NCI-H446 treated with DMSO at 0.1 percent for 48 hours (cell line): ENCODE measurements around the gene PAPPA.

Experiments used
- DNase-seq: peaks from one replicate; lab custom pipeline; 2025; lab: John Stamatoyannopoulos, UW

PAPPA gene

DNA sequence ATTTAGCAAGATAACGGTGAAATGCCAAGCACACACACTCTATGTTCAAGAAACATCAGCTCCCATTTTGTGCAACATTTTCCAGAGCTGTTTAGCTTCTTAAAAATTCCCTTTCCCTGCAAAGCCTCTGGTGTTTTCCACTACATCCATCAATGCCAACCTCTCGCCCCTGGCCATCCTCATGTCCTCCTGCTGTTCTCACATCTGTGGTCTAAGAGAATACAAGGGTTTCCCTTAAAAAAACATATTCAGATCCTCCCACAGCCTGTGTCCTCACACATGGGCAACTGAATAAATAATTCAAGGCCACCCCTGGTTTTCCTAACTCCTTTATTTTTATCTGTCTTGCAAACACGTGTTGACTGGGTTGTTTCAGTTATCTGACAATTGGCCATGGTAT lies 70.3 kb downstream of the PAPPA start:
- no peak for DNase-seq

- DNase-seq = no peak
Observed at GRCh38 chr9:116230051-116230632, 76.6 kb downstream of the PAPPA start.

- no peak for DNase-seq
Observed at GRCh38 chr9:116232424-116233159, 79.0 kb downstream of the PAPPA start.

DNA sequence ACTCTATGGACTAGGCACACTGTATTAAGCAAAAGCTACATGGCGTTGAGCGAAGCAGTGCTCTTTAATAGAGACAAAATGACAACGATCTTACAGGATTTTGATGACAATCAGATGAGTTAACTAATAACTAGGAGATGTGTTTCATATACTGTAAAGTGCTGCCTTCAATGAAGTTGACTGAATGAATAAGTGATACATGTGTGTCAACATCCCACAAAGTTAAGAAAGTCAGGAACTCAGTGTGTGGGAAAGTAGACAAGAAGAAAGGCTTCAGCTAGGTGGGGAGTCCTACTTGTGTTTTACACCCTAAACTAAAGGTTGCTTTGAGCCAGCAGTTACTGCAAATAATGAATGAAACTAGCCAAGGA lies 79.6 kb downstream of the PAPPA start:
- no peak for DNase-seq

DNA sequence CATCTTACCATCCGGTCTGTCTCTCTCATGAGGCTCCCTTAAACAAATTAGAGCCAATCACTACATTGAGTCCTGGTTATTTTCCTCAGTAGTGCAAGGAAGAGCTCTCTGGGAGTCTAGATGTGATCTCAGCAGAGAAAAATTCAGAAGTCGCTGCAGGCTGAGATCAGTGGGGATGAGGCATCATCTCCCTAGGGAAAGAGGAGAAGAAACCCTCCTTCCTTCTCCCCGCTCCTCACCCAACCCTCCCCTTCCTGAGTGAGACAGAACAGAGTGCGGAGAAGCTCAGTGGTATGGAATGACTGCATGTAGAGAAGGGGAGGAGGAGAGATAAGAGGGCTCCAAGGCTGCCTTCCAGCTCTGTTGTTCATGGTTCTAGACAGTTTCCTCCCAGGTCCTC lies 80.5 kb downstream of the PAPPA start:
- DNase-seq = no peak

GRCh38 chr9:116236979-116237378 lies 83.4 kb downstream of the PAPPA start:
- no peak for DNase-seq

DNA sequence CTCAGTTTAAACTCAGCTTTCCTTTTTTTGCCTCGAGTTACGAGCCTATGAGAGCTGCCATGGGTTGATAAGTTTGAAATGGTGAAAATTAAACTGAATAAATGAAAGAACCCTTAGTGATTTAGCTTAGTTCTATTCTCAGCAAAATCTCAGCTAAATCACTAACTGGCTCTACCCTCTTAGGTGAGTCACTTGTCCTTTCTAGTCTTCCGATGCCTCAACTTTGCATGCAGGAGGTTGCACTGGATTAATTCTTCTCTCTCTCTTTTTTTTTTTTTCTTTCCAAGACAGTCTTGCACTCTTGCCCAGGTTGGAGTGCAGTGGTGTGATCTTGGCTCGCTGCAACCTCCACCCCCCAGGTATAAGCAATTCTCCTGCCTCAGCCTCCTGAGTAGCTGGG lies 83.9 kb downstream of the PAPPA start:
- DNase-seq = no peak

DNA sequence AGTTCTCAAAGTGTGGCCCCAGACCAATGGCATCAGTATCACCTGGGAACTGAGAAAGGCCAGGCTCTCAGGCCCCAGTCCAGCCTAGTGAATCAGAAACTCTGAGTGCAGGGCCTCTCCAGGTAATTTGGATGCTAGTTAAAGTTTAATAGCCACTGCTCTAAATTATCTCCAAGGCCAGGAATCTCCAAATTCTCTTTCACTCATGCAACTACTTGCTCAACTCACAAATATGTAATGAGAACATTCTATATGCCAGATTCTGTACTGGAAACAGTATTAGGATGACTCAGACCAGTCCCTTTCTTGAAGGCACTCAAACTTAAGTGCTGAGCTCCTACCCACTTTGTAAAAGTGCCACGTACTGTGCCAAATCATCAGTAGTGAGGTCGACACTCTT lies 84.6 kb downstream of the PAPPA start:
- DNase-seq = no peak

- DNase-seq = no peak
Observed at GRCh38 chr9:116238776-116239340, 85.3 kb downstream of the PAPPA start.

- DNase-seq = no peak
Observed at GRCh38 chr9:116243708-116244107, 90.1 kb downstream of the PAPPA start.

DNA sequence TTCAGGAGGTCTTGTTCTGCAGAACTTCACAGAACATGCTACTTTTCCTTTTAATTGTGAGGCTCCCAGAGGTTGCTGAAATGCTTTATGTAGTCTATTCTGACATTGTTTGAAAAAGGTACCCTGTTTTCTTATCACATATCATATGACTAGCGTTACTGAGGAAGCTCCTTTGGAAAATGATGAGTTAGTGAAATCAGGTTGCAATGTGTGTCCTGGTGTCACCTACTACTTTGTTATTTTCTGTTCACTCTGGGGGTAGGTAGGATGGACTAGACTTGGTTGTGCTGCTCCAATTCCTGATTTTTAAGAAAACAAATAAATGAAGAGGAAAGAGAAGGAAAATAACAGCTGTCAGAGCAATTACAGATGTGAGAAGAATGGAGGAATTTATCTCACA lies 93.7 kb downstream of the PAPPA start:
- DNase-seq = no peak

DNA sequence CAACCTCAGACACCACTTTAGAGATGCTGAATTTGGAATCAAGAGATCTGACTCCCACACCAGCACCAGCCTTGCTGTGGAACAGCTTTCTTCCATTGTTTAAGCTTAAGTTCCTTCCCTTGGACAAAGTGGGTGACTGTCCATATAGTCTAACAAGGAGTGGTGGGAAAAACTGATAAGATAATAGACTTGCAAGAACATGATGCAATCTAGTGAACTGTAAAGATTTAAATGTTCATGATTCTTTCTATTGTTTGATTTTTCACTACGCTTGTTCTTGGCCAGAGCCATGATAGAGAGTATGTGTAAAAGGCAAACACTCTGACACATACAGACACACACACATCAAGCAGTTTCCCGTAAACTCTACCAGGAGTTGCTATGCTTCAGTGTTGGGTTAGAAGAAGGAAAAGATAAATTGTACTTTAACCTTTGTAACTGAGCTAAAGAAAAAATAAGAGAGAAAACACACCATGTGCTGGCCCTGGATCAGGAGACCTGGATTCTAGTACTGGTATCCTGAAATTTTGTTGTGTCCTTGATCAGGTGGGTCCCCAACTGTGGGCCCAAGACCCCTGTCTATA lies 94.3 kb downstream of the PAPPA start:
- no peak for DNase-seq

GRCh38 chr9:116250891-116251290 lies 97.3 kb downstream of the PAPPA start:
- DNase-seq = no peak

DNA sequence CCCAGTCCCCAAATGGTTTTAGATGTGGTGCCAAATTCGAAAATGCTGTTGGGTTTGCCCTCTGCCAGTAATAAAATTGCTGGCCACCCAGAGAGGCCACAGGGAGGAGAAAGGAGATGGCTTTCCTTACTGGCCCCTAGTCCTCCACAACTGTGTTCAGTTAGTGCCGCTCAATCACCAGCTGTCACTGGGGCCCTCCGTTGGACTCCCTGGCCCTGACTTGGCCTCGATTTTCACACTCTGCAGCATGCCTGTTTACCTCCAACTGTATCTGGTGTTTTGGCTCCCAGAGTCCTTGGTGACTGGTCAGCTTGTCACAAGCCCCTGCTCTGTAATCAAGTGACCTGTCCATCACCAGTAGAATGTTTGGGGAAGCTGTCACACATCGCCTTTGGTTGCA lies 97.8 kb downstream of the PAPPA start:
- DNase-seq = no peak

DNA sequence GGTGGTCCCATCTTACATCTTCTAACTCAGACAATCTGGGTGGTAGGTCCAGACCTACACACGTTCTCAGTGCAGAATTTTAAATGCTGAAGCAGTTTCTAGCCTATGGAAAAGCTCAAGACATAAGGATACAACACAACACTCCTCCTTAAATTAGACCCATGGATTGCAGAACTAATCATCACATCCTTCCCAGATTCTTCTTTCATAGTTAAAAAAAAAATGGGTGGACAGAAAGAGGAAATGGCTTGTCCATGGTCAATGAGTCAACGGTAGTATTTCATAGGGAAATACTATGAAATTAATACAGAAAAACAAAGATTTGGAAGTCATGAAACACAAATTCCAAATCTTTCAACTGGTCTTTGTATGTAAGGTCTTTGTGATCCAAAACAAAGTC lies 106.9 kb downstream of the PAPPA start:
- no peak for DNase-seq

GRCh38 chr9:116262448-116262847 lies 108.9 kb downstream of the PAPPA start:
- DNase-seq = no peak

GRCh38 chr9:116264361-116264760 lies 110.8 kb downstream of the PAPPA start:
- no peak for DNase-seq

- DNase-seq = no peak
Observed at GRCh38 chr9:116267021-116267420, 113.4 kb downstream of the PAPPA start.

DNA sequence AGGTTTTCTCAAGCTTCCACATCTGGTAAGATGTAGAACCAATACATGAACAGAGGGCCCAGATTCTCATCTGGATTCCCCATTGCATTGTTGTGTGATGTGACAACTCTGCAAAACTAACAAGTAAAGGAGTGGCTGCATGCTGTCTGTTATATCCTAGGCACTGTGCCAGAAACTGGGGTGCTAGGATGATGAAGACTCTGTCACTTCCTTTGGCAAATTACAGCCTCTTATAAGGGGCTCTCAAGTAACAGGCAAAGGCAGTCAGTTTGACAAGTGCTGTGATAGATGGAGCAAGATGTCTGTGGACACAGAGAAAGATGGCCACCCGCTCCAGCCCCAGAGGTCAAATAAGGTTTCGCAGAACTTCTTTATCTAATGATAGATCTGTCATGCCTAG lies 115.7 kb downstream of the PAPPA start:
- no peak for DNase-seq

DNA sequence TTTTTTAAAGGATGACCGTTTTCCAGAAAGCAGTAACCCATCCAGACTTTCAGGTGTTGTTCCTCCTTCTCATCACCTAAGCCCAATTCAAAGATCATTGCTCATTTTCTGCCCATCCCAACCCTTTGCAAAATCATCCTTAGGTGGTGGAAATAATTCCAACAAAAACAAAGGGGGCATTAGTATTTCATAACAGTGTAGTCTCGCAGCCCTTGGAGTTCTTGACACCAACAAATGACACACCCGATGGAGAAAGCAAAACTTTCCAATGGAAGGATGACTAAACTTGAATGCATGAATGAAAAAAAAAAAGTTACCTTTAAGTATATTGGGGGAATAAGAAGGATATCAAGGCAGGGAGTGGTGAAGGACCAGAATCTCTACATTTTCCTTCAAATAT lies 117.0 kb downstream of the PAPPA start:
- DNase-seq = no peak

DNA sequence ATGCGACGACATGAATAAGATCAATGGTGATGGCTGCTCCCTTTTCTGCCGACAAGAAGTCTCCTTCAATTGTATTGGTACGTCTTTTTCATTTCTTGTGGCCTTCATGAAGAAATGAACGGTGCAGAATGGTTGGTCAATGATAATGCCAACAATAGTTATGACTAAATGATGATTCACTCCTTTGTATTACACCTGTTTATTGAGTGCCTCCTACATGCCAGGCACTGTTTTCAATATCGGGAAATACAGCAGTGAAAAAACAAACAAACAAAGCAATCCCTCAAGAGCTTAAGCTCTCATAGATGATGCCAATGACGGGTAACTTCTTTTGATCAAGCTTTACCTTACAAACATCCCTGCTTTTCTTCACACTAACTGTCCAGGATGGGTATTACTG lies 117.7 kb downstream of the PAPPA start:
- DNase-seq = no peak

GRCh38 chr9:116271991-116272390 lies 118.4 kb downstream of the PAPPA start:
- DNase-seq = no peak

GRCh38 chr9:116274293-116274692 lies 120.7 kb downstream of the PAPPA start:
- DNase-seq = no peak
